Stimulated activated CD4-positive, alpha-beta T cell treated with anti-CD3 and anti-CD28 coated beads, TNF-alpha, amount 100 ng/mL, for 24 hours (primary cell): Measurements from ENCODE around the gene GNG13.

Experiments
- DNase-seq, 3 experiments: peaks; one replicate each; pipeline ENCODE4 v3.0.0-alpha.2; 2020; ENCODE audit warnings: low read depth in 3 of 3

GNG13 gene

GRCh38 chr16:794091-794822, 6.3 kb downstream of the GNG13 start:
- no peak for DNase-seq

GRCh38 chr16:793414-793813, 7.1 kb downstream of the GNG13 start:
- DNase-seq: no peak

- DNase-seq: no peak
Measured at GRCh38 chr16:792221-792995, 8.1 kb downstream of the GNG13 start.

GRCh38 chr16:791131-791530, 9.4 kb downstream of the GNG13 start:
- DNase-seq: no peak

GRCh38 chr16:790086-790485, 10.4 kb downstream of the GNG13 start:
- DNase-seq: no peak

- no peak for DNase-seq
Measured at GRCh38 chr16:789191-789850, 11.2 kb downstream of the GNG13 start.

- DNase-seq: peak; percentile 83 to 94 (median 90)
Measured at GRCh38 chr16:788399-789126, 12.0 kb downstream of the GNG13 start, which contains the start of gene CHTF18. Gene CHTF18 (plus strand): TSS chr16:788620. CDS start chr16:788685, 65 bp downstream.

- no peak for DNase-seq
Measured at GRCh38 chr16:787978-788398, 12.5 kb downstream of the GNG13 start, which contains the start of gene RPUSD1. Gene RPUSD1 (minus strand): TSS chr16:788381. CDS start chr16:787737, 644 bp downstream.

GRCh38 chr16:787321-787966, 13.1 kb downstream of the GNG13 start:
- DNase-seq: no peak

- DNase-seq: peak; percentile 43 to 77 (median 57)
Measured at GRCh38 chr16:785563-786535, 14.7 kb downstream of the GNG13 start.

- DNase-seq: no peak
Measured at GRCh38 chr16:784431-784830, 16.1 kb downstream of the GNG13 start.

GRCh38 chr16:783404-784161, 17.0 kb downstream of the GNG13 start:
- no peak for DNase-seq

- DNase-seq: no peak
Measured at GRCh38 chr16:782766-783403, 17.6 kb downstream of the GNG13 start.

GRCh38 chr16:782258-782657, 18.3 kb downstream of the GNG13 start:
- DNase-seq: no peak

GRCh38 chr16:781346-782010, 19.1 kb downstream of the GNG13 start:
- DNase-seq: no peak

- no peak for DNase-seq
Measured at GRCh38 chr16:780296-780695, 20.2 kb downstream of the GNG13 start.

- DNase-seq: no peak
Measured at GRCh38 chr16:779561-779960, 21.0 kb downstream of the GNG13 start.

GRCh38 chr16:778909-779527, 21.5 kb downstream of the GNG13 start:
- DNase-seq: no peak
